Endometrium (tissue), 2 donors: ENCODE measurements around the gene SLC6A12.

Source experiments
- FAIRE-seq: peaks from 2 replicates; lab custom pipeline; 2012; peaks lifted over from hg19 to GRCh38; lab: Jason Lieb, UNC
- donor health status: control.
- donor health status: control.

Gene SLC6A12

DNA sequence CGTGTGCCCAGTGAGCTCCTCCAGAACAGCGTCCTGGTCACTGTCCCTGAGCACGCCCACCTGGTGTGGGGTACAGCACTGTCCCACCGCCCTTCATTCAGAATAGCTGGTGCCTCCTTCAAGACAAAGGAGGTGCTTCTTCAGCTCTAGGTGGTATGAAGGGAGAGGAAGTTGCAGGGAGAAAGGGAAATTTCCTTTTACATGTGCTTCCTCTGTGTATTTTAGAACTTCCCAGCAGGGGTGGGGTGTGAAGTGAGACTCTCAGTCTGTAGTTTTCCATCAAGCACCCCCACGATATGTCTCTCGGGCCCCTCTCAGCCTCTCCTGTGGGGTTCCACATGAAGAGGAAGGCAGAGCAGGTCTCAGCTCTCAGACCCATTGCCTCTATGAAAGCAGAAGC, 1.2 kb upstream of the SLC6A12 start:
- FAIRE-seq, result no peak

DNA sequence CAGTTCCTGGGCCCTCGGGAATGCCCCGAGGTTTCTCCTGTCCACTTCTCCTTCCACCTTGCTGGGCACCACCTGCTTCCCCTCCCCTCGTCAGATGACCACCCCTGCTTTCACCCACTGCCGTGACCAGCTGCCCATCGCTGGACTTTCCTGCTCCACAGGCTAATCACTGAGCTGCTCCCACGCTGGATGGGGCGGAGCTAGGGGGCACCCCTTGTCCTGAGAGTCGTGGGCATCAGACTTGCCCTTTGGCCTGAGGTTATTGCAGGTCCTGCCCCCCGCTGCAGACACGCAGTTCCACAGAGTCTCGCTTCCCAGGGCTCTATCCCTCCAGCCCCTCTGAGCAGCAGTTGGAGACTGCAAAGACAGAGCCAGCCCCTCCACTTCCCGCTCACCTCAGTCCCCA, 427 bp downstream of the SLC6A12 start:
- FAIRE-seq, result no peak

DNA sequence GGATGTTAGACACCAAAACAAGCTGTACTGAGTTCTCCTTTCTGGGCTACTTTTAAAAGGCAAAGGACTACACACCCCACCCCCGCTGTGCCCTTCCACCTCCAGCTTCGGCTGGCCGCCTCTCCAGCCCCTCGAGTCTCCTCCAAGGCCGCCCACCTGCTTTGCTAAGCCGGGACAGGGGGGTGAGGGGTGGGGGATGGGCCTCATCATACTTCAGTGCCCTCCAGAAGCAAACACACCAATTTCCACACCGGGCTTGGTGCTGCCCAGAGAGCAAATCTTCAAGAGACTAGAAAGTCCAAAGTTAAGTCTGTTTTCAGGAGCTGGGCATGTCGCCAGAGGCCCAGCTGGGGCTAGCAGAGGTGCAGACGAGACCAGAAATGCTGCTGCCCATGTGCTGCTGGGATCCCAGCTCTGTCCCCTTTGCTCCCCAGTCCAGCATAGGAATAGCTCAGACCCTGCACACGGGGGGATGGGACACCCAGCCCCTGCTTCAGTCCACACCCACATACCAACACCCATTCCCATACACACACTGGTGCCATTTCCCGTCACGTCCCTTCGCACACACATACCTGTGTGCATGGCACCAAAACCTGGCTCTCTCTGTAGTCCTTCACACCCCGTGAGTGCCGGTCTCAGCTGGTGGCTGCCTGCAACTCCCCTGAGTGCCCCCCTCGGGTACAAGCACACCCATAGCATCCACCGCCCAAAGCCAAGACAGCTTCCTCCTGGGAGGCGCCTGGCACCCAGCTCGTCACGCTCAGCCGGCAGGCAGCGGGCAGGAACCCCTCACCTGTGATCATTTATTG, 1.0 kb downstream of the SLC6A12 start:
- no peak for FAIRE-seq

DNA sequence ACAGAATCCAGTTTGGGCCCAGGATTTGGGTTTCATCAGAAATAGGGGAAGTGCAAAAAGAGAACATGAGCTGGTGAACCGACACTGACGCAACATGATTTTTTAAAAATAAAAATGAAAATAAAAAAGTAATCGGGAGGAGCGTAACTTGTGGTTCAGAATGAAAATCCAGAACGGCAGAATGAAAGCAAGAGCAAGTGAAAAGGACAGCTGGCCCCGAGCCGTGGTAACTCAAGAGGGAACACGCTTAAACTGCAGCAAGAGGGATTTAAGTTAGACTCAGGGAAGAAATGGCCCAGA, 1.6 kb downstream of the SLC6A12 start:
- FAIRE-seq, result no peak

- no peak for FAIRE-seq
Measured at GRCh38 chr12:211639-212414, 2.1 kb downstream of the SLC6A12 start.

- FAIRE-seq, result no peak
Measured at GRCh38 chr12:211142-211465, 2.9 kb downstream of the SLC6A12 start.

GRCh38 chr12:210277-211141, 3.4 kb downstream of the SLC6A12 start:
- FAIRE-seq, result no peak

DNA sequence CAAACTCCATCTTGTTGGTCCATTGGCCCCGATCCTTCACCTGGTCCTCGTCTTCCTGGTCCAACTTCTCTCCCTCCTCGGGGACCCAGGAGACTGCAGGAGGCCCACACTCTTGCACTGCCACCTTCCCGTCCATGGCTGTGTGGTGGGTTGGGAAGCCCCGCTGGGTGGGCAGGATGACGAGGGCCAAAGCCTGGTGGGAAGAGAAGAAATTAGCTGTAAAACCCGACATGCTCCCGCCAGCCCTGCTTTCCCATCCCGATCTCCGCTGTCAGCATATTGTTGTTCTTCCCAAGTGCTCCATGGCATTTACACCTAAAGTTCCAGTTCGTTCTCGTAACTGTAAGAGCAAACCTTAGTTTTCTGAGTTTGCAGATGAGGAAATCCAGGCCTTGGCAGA, 4.1 kb downstream of the SLC6A12 start:
- FAIRE-seq, result no peak

GRCh38 chr12:209246-209645, 4.7 kb downstream of the SLC6A12 start:
- no peak for FAIRE-seq

DNA sequence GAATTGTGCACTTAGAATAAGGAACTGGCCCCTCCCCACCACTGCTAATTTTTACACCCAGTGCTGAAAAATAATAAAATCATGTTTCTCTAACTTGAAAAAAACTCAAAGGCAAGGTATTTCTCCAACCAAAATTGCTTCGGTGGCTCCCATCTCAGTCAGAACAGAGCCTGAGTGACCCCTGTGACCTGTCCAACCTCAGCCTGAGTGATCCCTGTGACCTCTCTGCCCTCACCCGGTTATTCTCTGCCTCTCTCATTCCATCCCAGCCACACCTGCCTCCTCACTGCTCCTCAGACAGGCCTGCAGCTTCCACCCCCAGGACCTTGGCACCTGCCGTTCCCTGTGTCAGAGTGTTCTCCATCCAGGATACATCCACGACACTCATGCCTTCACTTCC, 5.1 kb downstream of the SLC6A12 start:
- no peak for FAIRE-seq

- FAIRE-seq, result no peak
Measured at GRCh38 chr12:207804-208203, 6.2 kb downstream of the SLC6A12 start.

DNA sequence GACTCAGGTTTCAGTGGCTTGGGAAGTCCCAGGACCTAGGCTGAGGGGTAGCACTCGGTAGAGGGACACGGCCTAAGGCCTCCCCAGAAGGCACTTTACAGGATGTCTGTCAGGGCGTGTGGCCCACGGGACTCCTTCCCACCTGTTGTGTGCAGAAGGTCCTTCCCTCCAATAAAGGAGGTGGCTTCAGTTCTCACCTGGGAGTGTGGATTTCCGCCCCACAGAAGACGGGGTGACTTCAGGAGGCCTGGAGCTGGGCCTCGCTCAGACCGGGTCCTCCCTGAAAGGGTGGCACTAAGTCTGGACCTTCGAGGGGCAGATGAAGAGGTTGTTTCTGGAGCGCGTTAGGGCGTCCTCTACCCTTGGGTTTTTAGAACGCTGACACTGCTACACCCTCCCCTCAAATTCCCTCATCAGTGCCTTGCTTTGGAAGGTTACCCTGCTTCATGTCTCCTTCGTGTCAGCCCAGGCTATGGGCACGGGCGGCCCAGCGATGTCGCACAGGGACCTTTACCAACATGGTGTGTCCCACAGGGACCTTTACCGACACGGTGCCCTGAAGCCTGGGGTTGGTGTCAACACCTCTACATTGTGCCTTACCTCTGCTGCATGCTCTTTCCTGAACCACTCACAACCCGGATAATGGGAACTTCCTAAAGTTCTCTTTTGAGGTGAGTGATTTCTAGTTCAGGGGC, 7.1 kb downstream of the SLC6A12 start:
- no peak for FAIRE-seq

- no peak for FAIRE-seq
Measured at GRCh38 chr12:205026-205425, 8.9 kb downstream of the SLC6A12 start.

DNA sequence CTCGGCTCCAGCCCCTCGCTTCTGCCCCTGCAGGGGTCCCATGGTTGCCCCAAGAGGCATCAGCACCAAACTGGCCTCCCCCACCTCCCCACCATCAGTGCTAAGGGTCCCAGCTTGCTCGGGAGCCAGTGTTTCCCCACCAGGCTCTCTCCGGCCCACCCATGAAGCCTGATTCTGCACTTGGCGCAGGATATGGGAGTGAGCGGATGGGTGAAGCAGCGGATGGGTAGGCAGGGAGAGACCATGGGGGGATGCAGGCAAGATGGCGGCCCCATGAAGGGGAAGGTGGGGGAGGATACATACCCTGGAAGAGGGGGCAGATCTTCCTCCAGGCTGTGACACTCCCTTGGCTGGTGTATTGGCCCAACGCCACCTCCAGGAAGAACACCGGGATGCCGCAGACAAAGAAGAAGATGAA, 9.7 kb downstream of the SLC6A12 start:
- FAIRE-seq, result no peak

GRCh38 chr12:203462-204260, 10.3 kb downstream of the SLC6A12 start:
- no peak for FAIRE-seq

- FAIRE-seq, result no peak
Measured at GRCh38 chr12:203074-203461, 10.9 kb downstream of the SLC6A12 start.

DNA sequence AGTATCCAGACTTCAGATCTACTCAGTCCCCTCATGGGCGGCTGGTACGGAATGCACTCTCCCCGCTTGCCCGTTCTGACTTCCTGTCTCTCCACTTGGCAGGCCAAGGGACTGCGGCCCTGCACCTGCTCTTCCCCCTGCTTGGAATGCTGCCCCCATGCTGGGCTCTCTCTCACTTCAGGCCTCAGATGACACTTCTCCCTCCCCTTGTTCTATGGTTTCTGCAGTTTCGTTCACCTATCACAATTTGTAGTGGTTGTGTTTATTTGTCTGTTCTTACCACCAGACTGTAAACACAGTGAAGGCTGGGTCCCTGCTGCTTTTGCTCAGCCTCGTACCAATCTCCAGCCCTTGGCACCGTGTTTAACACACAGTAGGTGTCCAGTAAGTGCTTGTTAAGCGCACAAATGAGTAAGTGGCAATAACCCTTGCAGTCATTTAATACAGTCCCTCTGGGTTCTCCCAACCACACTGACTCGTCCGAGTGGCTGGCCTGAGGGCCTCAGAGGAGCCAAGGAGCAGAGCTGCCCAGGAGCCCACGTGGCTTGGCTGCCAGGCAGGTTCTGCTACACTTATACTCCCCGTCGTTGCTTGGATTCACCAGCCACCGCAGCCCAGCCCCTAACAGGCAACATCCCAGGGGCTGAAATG, 11.8 kb downstream of the SLC6A12 start:
- no peak for FAIRE-seq

GRCh38 chr12:201361-201760, 12.6 kb downstream of the SLC6A12 start:
- no peak for FAIRE-seq

DNA sequence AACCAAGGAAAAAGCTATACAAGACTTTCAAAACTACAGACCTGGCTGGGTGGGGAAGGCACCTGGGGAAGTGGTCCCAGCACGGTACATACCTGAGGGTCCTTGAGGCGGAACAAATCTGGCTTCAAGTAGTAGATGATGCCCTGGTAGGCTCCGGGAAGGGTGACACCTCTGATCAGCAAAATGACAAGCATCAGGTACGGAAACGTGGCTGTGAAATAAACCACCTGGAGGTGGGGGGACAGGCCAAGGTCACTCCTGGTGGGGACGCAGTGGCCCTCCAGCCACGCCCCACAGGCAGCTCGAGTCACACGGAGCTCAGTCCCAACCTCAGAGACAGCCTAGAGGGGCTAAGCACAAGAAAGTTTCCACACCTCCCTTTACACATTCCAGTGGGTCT, 15.3 kb downstream of the SLC6A12 start:
- FAIRE-seq, result no peak

DNA sequence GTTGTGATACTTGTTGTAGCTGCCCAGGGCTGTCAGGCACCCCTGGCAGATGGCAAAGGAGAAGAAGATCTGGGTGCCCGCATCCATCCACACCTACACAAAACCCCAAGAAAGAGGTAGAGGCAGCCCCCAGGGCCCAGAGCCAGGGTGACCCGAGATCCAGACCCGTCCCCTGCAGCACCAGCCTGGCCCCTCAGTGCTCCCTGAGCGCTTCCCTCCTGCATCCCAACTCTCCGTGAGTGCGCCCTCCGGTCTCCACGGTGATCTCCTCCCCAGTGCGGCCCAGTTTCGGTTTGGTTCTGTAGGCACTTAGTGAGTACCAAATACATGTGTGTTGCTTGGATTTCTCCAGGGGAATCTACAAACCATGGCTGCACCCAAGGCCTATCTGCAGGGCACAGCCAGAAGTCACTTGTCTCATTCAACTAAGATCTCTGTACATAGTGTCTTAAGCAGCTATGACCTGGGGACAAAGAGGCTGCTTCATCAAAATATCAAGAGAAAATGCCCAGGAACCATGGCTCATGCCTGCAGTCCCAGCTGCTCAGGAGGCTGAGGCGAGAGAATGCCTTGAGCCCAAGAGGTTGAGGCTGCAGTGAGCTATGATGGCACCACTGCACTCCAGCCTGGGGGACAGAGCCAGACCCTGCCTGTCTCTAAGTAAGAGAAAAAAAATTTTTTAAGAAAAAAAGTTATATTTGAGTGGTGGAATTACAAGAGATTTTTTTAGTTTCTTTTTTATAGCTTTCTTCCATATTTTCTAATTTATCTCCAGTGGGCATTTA, 15.9 kb downstream of the SLC6A12 start:
- no peak for FAIRE-seq
